SU-DHL-6 (cell line): ENCODE data around the gene OR5D16.

Experiments
- H2AFZ ChIP-seq: fragments of 200-600 bp; sonication (generic); 2 replicates; pipeline ENCODE4 v1.6.1; 2014; ENCODE audit warnings: low read depth, mild to moderate bottlenecking, moderate library complexity, mixed read lengths, antibody characterized with exemption, low read length; ENCODE audit not compliant: severe bottlenecking
- H3F3A ChIP-seq: fragments of 200-600 bp; shearing (Covaris generic); 2 replicates; pipeline ENCODE4 v1.6.0; 2016; ENCODE audit warnings: antibody characterized with exemption, mild to moderate bottlenecking; ENCODE audit not compliant: insufficient read depth
- H3K27ac ChIP-seq: fragments of 200-600 bp; sonication (generic); 2 replicates; pipeline ENCODE4 v1.5.1; 2016; ENCODE audit warnings: low read depth, mild to moderate bottlenecking, low read length, moderate library complexity, mixed read lengths
- H3K27me3 ChIP-seq: fragments of 200-600 bp; sonication (generic), shearing (Covaris generic); 2 replicates; pipeline ENCODE4 v1.6.0; 2014; ENCODE audit warnings: mild to moderate bottlenecking, low read length
- H3K36me3 ChIP-seq: fragments of 200-600 bp; sonication (generic); 2 replicates; pipeline ENCODE4 v1.6.1; 2014; ENCODE audit warnings: mild to moderate bottlenecking, low read length, mixed read lengths
- H3K4me2 ChIP-seq: fragments of 300-600, 200-600 bp; shearing (Covaris generic), sonication (generic); 2 replicates; pipeline ENCODE4 v1.6.0; 2014; ENCODE audit warnings: low read length, low read depth, mild to moderate bottlenecking; ENCODE audit not compliant: poor library complexity, severe bottlenecking
- H3K4me3 ChIP-seq: fragments of 200-600 bp; sonication (generic); 2 replicates; pipeline ENCODE4 v1.5.1; 2014; ENCODE audit warnings: antibody characterized with exemption, low read length, mild to moderate bottlenecking, mixed read lengths; ENCODE audit not compliant: insufficient read depth, poor library complexity, severe bottlenecking
- H3K79me2 ChIP-seq: fragments of 200-600 bp; sonication (generic); 2 replicates; pipeline ENCODE4 v1.6.1; 2014; ENCODE audit warnings: mild to moderate bottlenecking, low read length, moderate library complexity; ENCODE audit not compliant: insufficient read depth
- H3K9ac ChIP-seq: fragments of 200-600 bp; sonication (generic); 2 replicates; pipeline ENCODE4 v1.7.0; 2014; ENCODE audit warnings: mild to moderate bottlenecking, low read length
- H3K9me2 ChIP-seq: fragments of 200-600 bp; sonication (generic); replicated peaks from 2 replicates; pipeline ENCODE4 v1.6.1; 2014; ENCODE audit warnings: low read length; ENCODE audit not compliant: insufficient read depth
- H3K9me3 ChIP-seq: fragments of 200-600 bp; sonication (generic); 2 replicates; pipeline ENCODE4 v1.6.1; 2014; ENCODE audit warnings: low read length, mixed read lengths; ENCODE audit not compliant: insufficient read depth
- H4K20me1 ChIP-seq: fragments of 200-600 bp; sonication (generic); 2 replicates; pipeline ENCODE4 v1.6.1; 2014; ENCODE audit warnings: low read depth, mild to moderate bottlenecking, antibody characterized with exemption, low read length, moderate library complexity, mixed read lengths
- CTCF ChIP-seq: fragments of 200-600 bp; sonication (generic); IDR thresholded peaks from one replicate; pipeline ENCODE4 v1.5.1; 2017; ENCODE audit warnings: antibody characterized with exemption, mild to moderate bottlenecking, low read length, moderate library complexity; ENCODE audit not compliant: insufficient read depth, poor library complexity, severe bottlenecking
- EZH2phosphoT487 ChIP-seq: fragments of 200-600 bp; sonication (generic), shearing (Covaris generic); conservative IDR thresholded peaks from 2 replicates; pipeline ENCODE4 v1.6.1; 2018; ENCODE audit warnings: mild to moderate bottlenecking, antibody characterized with exemption, low read length, moderate library complexity, mixed read lengths

OR5D16 gene

GRCh38 chr11:55819330-55819729 lies 19.2 kb upstream of the OR5D16 start, which contains the start of gene OR5D18:
Gene OR5D18, plus strand, starts transcription at chr11:55819630. Its CDS starts 0 bp downstream, at chr11:55819630.
- no peak within 1 kb of the TSS for H3K4me3 ChIP-seq
- H3K27me3 ChIP-seq, result no peaks in the 10 kb centered on the region
- H3K9me3 ChIP-seq, result no peaks in the 10 kb centered on the region
- no peak within 1 kb of the TSS for H3K27ac ChIP-seq
- H3K4me2 ChIP-seq, result no peak within 1 kb of the TSS
- H3K36me3 ChIP-seq, result no peaks in the 10 kb centered on the region
- H3K79me2 ChIP-seq, result no peaks in the 10 kb centered on the region
- no peaks in the 10 kb centered on the region for H4K20me1 ChIP-seq
- H3K9ac ChIP-seq, result no peak within 1 kb of the TSS
- TF ChIP-seq CTCF (no peak), EZH2phosphoT487 (no peak)
- no peaks in the 10 kb centered on the region for H3K9me2 ChIP-seq
- H3F3A ChIP-seq, result no peaks in the 10 kb centered on the region
- no peak within 1 kb of the TSS for H2AFZ ChIP-seq

- TF ChIP-seq EZH2phosphoT487, result no peak
- no peak for TF ChIP-seq CTCF
- H3K27me3 ChIP-seq, result no peaks in the 10 kb centered on the region
These were observed 11.6 kb upstream of the OR5D16 start, which contains the start of gene OR5L2 for GRCh38 chr11:55826919-55827318. Gene OR5L2, plus strand, starts transcription at chr11:55827219. Its CDS starts 0 bp downstream, at chr11:55827219.

GRCh38 chr11:55847453-55847852 lies 8.9 kb downstream of the OR5D16 start:
- Histone ChIP-seq H3K27me3 (no peaks in the 10 kb centered on the region), H3K9me2 (no peaks in the 10 kb centered on the region), H2AFZ (no peak overlapping the region), H3K36me3 (no peaks in the 10 kb centered on the region), H3K27ac (no peak overlapping the region), H3F3A (no peaks in the 10 kb centered on the region), H3K79me2 (no peaks in the 10 kb centered on the region), H3K9me3 (no peaks in the 10 kb centered on the region), H3K4me2 (no peak overlapping the region), H4K20me1 (no peaks in the 10 kb centered on the region), H3K4me3 (no peak overlapping the region), H3K9ac (no peak overlapping the region)
- no peak for TF ChIP-seq CTCF
- TF ChIP-seq EZH2phosphoT487, result no peak

More at GRCh38 chr11:55826919-55827318, 11.6 kb upstream of the OR5D16 start, which contains the start of gene OR5L2:
- Histone ChIP-seq H3F3A (no peaks in the 10 kb centered on the region), H3K9me2 (no peaks in the 10 kb centered on the region), H2AFZ (no peak within 1 kb of the TSS), H4K20me1 (no peaks in the 10 kb centered on the region), H3K4me2 (no peak within 1 kb of the TSS), H3K4me3 (no peak within 1 kb of the TSS), H3K27ac (no peak within 1 kb of the TSS), H3K9ac (no peak within 1 kb of the TSS), H3K9me3 (no peaks in the 10 kb centered on the region), H3K79me2 (no peaks in the 10 kb centered on the region), H3K36me3 (no peaks in the 10 kb centered on the region)
